Measurements from ENCODE around the gene EVX2. TPM values are rescaled to one million over a fixed set of nuclear protein-coding genes. Genes with fewer than 3 reads are reported as not detected.

The EVX2 gene
- total RNA-seq, 1 donor from 2014 or later = not detected

DNA sequence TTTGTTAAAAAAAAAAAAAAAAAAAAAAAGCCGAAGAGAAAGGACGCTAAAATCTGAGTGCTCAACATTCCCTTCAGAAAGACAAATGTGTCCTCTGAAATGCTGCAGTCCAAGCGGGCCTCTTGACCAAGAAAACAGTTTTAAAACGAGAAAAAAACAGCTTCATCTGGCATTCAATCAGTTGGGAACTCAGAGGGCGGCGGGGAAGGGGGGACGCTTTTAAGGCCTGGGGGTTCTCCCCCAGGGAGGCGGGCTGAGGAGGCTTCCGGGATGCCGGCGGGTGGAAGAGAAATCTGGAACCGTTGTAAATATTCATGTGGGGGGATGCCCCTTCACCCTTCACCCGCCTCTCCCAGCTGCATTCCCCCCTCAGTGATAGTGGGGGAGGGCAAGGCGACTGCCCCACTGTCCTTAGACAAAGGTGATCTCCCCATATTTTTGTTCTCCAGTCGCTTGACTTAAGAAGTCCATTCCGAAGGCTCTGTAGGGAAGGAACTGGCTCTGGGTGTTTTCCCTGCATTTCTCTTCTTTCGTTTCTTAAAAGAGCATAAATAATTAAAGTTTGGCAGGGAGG is 20.1 kb upstream of the EVX2 start:
- Histone ChIP-seq H3K27ac (ENCODE audit: low read depth, low read length) (no peak overlapping the region), H3K9ac (ENCODE audit: low read length) (no peak overlapping the region), H3K27me3 (ENCODE audit: insufficient read depth, low read length) (peaks cover 87% of the 10 kb centered on the region), H3K4me3 (ENCODE audit: insufficient read depth, low read depth, low read length) (no peak overlapping the region), H2AFZ (ENCODE audit: low read depth, low read length) (no peak overlapping the region), H3K4me1 (ENCODE audit: insufficient read depth, low read length) (no peaks in the 10 kb centered on the region), H3K36me3 (ENCODE audit: insufficient read depth, low read length) (no peaks in the 10 kb centered on the region), H3K79me2 (ENCODE audit: insufficient read depth, low read length) (no peaks in the 10 kb centered on the region), H3K9me3 (ENCODE audit: insufficient read depth, low read depth, low read length) (peaks cover 21% of the 10 kb centered on the region), H3K4me2 (ENCODE audit: low read length) (no peak overlapping the region), H4K20me1 (ENCODE audit: insufficient read depth, low read length) (peaks cover 4% of the 10 kb centered on the region)
- no peak for DNase-seq (ENCODE audit: low read depth)
- Mint-ChIP-seq H3K27me3 (ENCODE audit: low read depth, unreplicated experiment) (peaks cover 79% of the 10 kb centered on the region), H3K9me3 (ENCODE audit: unreplicated experiment) (peaks cover 20% of the 10 kb centered on the region), H3K4me3 (ENCODE audit: unreplicated experiment) (no peak overlapping the region), H3K36me3 (ENCODE audit: low read depth, unreplicated experiment) (no peaks in the 10 kb centered on the region), H3K27ac (ENCODE audit: unreplicated experiment) (peak overlapping the region; percentile 62), H3K4me1 (ENCODE audit: low read depth, unreplicated experiment) (peaks cover 4% of the 10 kb centered on the region)
- FAIRE-seq = no peak
- TF ChIP-seq, protein P1, sequence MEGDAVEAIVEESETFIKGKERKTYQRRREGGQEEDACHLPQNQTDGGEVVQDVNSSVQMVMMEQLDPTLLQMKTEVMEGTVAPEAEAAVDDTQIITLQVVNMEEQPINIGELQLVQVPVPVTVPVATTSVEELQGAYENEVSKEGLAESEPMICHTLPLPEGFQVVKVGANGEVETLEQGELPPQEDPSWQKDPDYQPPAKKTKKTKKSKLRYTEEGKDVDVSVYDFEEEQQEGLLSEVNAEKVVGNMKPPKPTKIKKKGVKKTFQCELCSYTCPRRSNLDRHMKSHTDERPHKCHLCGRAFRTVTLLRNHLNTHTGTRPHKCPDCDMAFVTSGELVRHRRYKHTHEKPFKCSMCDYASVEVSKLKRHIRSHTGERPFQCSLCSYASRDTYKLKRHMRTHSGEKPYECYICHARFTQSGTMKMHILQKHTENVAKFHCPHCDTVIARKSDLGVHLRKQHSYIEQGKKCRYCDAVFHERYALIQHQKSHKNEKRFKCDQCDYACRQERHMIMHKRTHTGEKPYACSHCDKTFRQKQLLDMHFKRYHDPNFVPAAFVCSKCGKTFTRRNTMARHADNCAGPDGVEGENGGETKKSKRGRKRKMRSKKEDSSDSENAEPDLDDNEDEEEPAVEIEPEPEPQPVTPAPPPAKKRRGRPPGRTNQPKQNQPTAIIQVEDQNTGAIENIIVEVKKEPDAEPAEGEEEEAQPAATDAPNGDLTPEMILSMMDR (IDR thresholded peaks at IDR 0.05; ENCODE audit: insufficient read depth, low read depth, low read length) = no peak
- TF ChIP-seq EZH2 (IDR thresholded peaks at IDR 0.05; ENCODE audit: insufficient read depth, low read length) = peak; percentile 17

DNA sequence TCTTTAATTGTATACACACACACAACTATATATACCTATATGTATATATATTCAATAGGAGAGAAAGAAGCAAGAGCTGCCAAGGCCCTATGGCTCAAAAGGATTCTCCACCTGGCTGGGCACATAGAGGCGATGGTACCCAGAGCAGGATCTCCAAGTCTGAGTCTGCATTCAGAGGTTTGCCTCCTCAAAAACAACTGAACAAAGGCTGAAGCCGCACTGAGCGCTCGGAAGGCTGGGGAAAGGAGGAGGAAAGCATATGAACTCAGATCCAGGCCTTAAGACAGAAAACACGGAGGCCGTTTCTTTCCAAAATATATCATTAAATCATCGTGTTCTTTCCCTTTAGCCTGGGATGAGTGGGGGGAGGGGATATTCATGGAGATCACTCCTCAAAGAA is 19.4 kb upstream of the EVX2 start:
- H3K36me3 Mint-ChIP-seq (ENCODE audit: low read depth, unreplicated experiment) = no peaks in the 10 kb centered on the region
- H3K4me2 ChIP-seq (ENCODE audit: low read length) = no peak overlapping the region
- no peak for TF ChIP-seq EZH2 (IDR thresholded peaks at IDR 0.05; ENCODE audit: insufficient read depth, low read length)
- TF ChIP-seq, protein P1 (IDR thresholded peaks at IDR 0.05; ENCODE audit: insufficient read depth, low read depth, low read length) = no peak
- DNase-seq (ENCODE audit: low read depth) (no peak), FAIRE-seq (no peak)
- no peak overlapping the region for H3K27ac Mint-ChIP-seq (ENCODE audit: unreplicated experiment)
- no peak overlapping the region for H3K4me3 Mint-ChIP-seq (ENCODE audit: unreplicated experiment)
- H2AFZ ChIP-seq (ENCODE audit: low read depth, low read length) = no peak overlapping the region
- peaks cover 82% of the 10 kb centered on the region for H3K27me3 Mint-ChIP-seq (ENCODE audit: low read depth, unreplicated experiment)
- peaks cover 21% of the 10 kb centered on the region for H3K9me3 ChIP-seq (ENCODE audit: insufficient read depth, low read depth, low read length)
- peaks cover 4% of the 10 kb centered on the region for H4K20me1 ChIP-seq (ENCODE audit: insufficient read depth, low read length)
- H3K79me2 ChIP-seq (ENCODE audit: insufficient read depth, low read length) = no peaks in the 10 kb centered on the region
- H3K27ac ChIP-seq (ENCODE audit: low read depth, low read length) = no peak overlapping the region
- no peak overlapping the region for H3K4me3 ChIP-seq (ENCODE audit: insufficient read depth, low read depth, low read length)
- H3K9ac ChIP-seq (ENCODE audit: low read length) = no peak overlapping the region
- H3K4me1 ChIP-seq (ENCODE audit: insufficient read depth, low read length) = no peaks in the 10 kb centered on the region
- no peaks in the 10 kb centered on the region for H3K36me3 ChIP-seq (ENCODE audit: insufficient read depth, low read length)
- peaks cover 20% of the 10 kb centered on the region for H3K9me3 Mint-ChIP-seq (ENCODE audit: unreplicated experiment)
- H3K27me3 ChIP-seq (ENCODE audit: insufficient read depth, low read length) = peaks cover 88% of the 10 kb centered on the region
- peaks cover 4% of the 10 kb centered on the region for H3K4me1 Mint-ChIP-seq (ENCODE audit: low read depth, unreplicated experiment)

DNA sequence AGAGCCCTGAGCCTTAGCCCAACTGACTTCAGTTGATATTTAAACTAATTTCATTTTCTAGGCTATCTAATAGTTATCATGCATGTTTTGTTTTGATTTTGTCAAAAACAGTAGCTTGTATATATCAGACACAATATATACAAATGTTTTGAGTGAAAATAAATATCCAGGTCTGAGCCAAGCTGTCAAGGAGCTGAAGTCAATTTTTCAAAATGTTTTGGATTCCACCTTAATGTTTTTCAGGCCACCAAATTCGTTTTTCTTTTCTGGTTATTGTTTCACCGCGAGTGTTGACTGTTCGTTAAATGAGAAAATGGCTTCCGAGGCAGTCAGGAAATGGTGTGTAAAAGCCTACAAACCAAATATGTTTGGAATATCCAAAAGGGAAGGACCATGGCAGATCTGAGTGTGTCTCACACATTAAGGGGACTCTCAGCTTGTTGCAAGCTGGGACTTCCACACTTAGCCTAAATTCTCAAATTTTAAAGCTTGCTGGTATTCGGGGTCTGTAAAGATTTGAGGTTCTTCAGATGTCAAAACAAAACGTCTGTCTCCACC is 18.6 kb upstream of the EVX2 start:
- no peaks in the 10 kb centered on the region for H3K36me3 Mint-ChIP-seq (ENCODE audit: low read depth, unreplicated experiment)
- peaks cover 7% of the 10 kb centered on the region for H3K4me1 Mint-ChIP-seq (ENCODE audit: low read depth, unreplicated experiment)
- H3K27me3 Mint-ChIP-seq (ENCODE audit: low read depth, unreplicated experiment) = peaks cover 88% of the 10 kb centered on the region

More for the DNA sequence above, 18.6 kb upstream of the EVX2 start:
- no peak for TF ChIP-seq EZH2 (IDR thresholded peaks at IDR 0.05; ENCODE audit: insufficient read depth, low read length)
- TF ChIP-seq, protein P1 (IDR thresholded peaks at IDR 0.05; ENCODE audit: insufficient read depth, low read depth, low read length) = no peak
- Histone ChIP-seq H3K27ac (ENCODE audit: low read depth, low read length) (no peak overlapping the region), H3K79me2 (ENCODE audit: insufficient read depth, low read length) (no peaks in the 10 kb centered on the region), H3K36me3 (ENCODE audit: insufficient read depth, low read length) (no peaks in the 10 kb centered on the region), H3K9ac (ENCODE audit: low read length) (no peak overlapping the region), H4K20me1 (ENCODE audit: insufficient read depth, low read length) (peaks cover 4% of the 10 kb centered on the region), H3K4me2 (ENCODE audit: low read length) (no peak overlapping the region), H3K4me1 (ENCODE audit: insufficient read depth, low read length) (no peaks in the 10 kb centered on the region), H3K4me3 (ENCODE audit: insufficient read depth, low read depth, low read length) (no peak overlapping the region), H3K27me3 (ENCODE audit: insufficient read depth, low read length) (peaks cover 94% of the 10 kb centered on the region), H3K9me3 (ENCODE audit: insufficient read depth, low read depth, low read length) (peaks cover 21% of the 10 kb centered on the region), H2AFZ (ENCODE audit: low read depth, low read length) (no peak overlapping the region)
- DNase-seq (ENCODE audit: low read depth) (no peak), FAIRE-seq (no peak)
- no peak overlapping the region for H3K4me3 Mint-ChIP-seq (ENCODE audit: unreplicated experiment)
- no peak overlapping the region for H3K27ac Mint-ChIP-seq (ENCODE audit: unreplicated experiment)
- H3K9me3 Mint-ChIP-seq (ENCODE audit: unreplicated experiment) = peaks cover 24% of the 10 kb centered on the region
